ENCODE data around the gene CCL28. TPM values are rescaled to one million over a fixed set of nuclear protein-coding genes. Genes with fewer than 3 reads are reported as not detected.

CCL28 gene
- total RNA-seq, 1 experiment from 2014 or later: not detected

GRCh38 chr5:43389679-43390329 lies 22.4 kb downstream of the CCL28 start:
- Histone ChIP-seq H3T11ph (ENCODE audit: low read length) (no peak overlapping the region), H3K18ac (ENCODE audit: insufficient read length, low read depth, low read length) (no peak overlapping the region), H3K23ac (ENCODE audit: insufficient read length, low read depth, low read length) (no peak overlapping the region), H4K91ac (ENCODE audit: insufficient read length, low read depth, low read length) (no peak overlapping the region), H2AFZ (ENCODE audit: low read length) (no peak overlapping the region), H3K79me2 (ENCODE audit: insufficient read depth, low read length) (no peaks in the 10 kb centered on the region), H3K23me2 (ENCODE audit: insufficient read length, low read depth, low read length, poor library complexity, severe bottlenecking) (no peaks in the 10 kb centered on the region), H3K4me2 (ENCODE audit: insufficient read depth, insufficient read length, low read length) (no peak overlapping the region), H2BK20ac (ENCODE audit: low read depth, low read length, poor library complexity, severe bottlenecking) (no peak overlapping the region), H3K9me3 (ENCODE audit: control insufficient read depth, low read depth, low read length) (no peaks in the 10 kb centered on the region), H3K79me1 (ENCODE audit: insufficient read depth, low read depth, low read length, poor library complexity, severe bottlenecking) (no peaks in the 10 kb centered on the region), H3K14ac (ENCODE audit: insufficient read depth, low read length) (no peak overlapping the region), H4K20me1 (ENCODE audit: control insufficient read depth, insufficient read depth, insufficient read length) (no peaks in the 10 kb centered on the region), H4K8ac (replicated peaks; ENCODE audit: insufficient read length, low read depth, low read length) (no peak overlapping the region), H3K4me1 (ENCODE audit: insufficient read depth, low read length) (no peaks in the 10 kb centered on the region), H3K27ac (ENCODE audit: insufficient read length, low read depth, low read length) (no peak overlapping the region), H3K9ac (ENCODE audit: extremely low read depth, insufficient read length, low read length) (no peak overlapping the region), H3K4ac (ENCODE audit: low read depth, low read length) (no peak overlapping the region), H3K56ac (ENCODE audit: insufficient read length, low read depth, low read length) (no peak overlapping the region), H2BK5ac (ENCODE audit: insufficient read length, low read length) (no peak overlapping the region), H3K27me3 (ENCODE audit: insufficient read depth, low read length) (no peaks in the 10 kb centered on the region), H2AK5ac (ENCODE audit: insufficient read length, low read length) (no peak overlapping the region), H4K5ac (ENCODE audit: insufficient read length, low read depth, low read length) (no peak overlapping the region), H2BK120ac (ENCODE audit: low read depth, low read length, poor library complexity, severe bottlenecking) (no peak overlapping the region), H2BK15ac (ENCODE audit: low read depth, low read length) (no peak overlapping the region), H2BK12ac (ENCODE audit: insufficient read length, low read depth, low read length) (no peak overlapping the region)
- no CpG with 5 or more reads among the region's 4 CpGs for WGBS (ENCODE audit: extremely low coverage, insufficient read length, low lambda C conversion rate)
- peak; percentile 45 for DNase-seq
- H3K4me3 Mint-ChIP-seq: peak overlapping the region in 1 of 2 experiments; percentile 49; a peak in 1 of 5 replicates
- H3K27me3 Mint-ChIP-seq (ENCODE audit: low read depth): no peaks in the 10 kb centered on the region
- H3K36me3 Mint-ChIP-seq (ENCODE audit: insufficient read depth in 1 of 3, low read depth in 3 of 3): no peaks in the 10 kb centered on the region
- peak; percentile 95 for TF ChIP-seq CTCF (conservative IDR thresholded peaks at IDR 0.05)
- H3K9me3 Mint-ChIP-seq: no peaks in the 10 kb centered on the region
- H3K27ac Mint-ChIP-seq: no peak overlapping the region
- peaks cover 0 to 4% of the 10 kb centered on the region in 2 experiments; a peak in 1 of 4 replicates for H3K4me1 Mint-ChIP-seq

Measured in H9 (cell line).